ENCODE measurements around the gene RFESD.

GRCh38 chr5:95667061-95667618, 20.6 kb downstream of the RFESD start:
- no peak for TF ChIP-seq CTCF (IDR thresholded peaks at IDR 0.05; ENCODE audit: low read depth, low read length)
- no peak for TF ChIP-seq EZH2phosphoT487 (IDR thresholded peaks at IDR 0.05; ENCODE audit: low read depth)
